Stimulated activated CD4-positive, alpha-beta T cell treated with anti-CD3 and anti-CD28 coated beads, Interleukin-1b, Interleukin-23, amount 100 ng/mL, for 1 hour (primary cell): ENCODE results near the gene OPRD1.
"Not testable (repeated sequence)": the region's sequence is repeated elsewhere in the genome, so short reads cannot be mapped to it uniquely, and the experiment has no call there.

Experiments
- DNase-seq, 2 donors: peaks; one replicate each; pipeline ENCODE4 v3.0.0-alpha.2; 2020; ENCODE audit warnings: low read depth in 2 of 2

OPRD1 gene

GRCh38 chr1:28811766-28812668 is at the start of gene OPRD1:
Gene OPRD1, plus strand, starts transcription at chr1:28812170. Its CDS starts 214 bp downstream, at chr1:28812384.
- no peak for DNase-seq

DNA sequence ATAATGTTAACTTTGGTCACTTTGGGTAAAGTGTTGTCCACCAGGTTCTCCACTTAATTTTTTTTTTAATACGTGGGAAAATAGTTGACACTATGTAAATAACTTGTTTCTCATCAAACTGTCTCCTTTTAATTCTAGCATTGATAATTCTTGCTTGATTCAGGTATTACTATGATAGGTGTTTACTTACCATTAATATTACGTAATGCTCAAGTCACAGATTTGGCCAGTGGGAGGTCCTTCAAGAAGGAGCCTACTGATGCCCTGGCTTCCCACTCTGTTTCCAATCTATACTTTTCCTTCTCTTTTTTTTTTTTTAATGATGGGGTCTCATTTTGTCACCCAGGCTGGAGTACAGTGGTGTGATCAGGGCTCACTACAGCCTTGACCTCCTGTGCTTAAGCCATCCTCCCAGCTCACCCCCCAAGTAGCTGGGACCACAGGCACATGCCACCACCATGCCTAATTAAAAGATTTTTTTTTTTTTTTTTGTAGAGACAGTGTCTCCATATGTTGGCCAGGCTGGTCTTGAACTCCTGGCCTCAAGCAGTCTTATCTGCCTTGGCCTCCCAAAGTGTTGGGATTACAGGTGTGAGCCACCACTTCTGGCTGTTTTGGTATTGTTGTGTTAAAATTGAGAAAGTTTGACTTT is 45.3 kb upstream of the OPRD1 start:
- DNase-seq = no peak

- no peak for DNase-seq
Measured at GRCh38 chr1:28770601-28771165, 41.3 kb upstream of the OPRD1 start.

GRCh38 chr1:28771921-28772320 is 40.0 kb upstream of the OPRD1 start:
- not testable (repeated sequence) for DNase-seq

DNA sequence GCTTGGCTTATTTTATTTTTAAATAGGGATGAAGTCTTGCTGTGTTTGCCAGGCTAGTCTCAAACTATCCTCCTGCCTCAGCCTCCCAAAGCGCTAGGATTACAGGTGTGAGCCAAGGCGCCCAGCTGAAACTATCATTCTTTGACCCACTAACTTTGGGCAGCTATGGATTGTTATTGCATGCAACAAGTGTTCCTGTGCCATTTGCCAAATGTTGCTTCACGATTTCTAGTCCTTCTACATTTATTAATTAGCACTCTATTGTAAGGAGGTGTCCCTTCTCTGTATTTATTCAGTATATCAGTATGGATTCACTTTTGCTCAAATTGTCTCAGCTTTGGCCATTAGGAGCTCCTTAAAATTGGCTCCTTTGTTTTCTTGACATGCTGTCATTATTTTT is 38.9 kb upstream of the OPRD1 start:
- DNase-seq = no peak

- DNase-seq = peak; percentile 25 to 26
Measured at GRCh38 chr1:28775121-28775942, 36.6 kb upstream of the OPRD1 start.

GRCh38 chr1:28776341-28776740 is 35.6 kb upstream of the OPRD1 start:
- no peak for DNase-seq

DNA sequence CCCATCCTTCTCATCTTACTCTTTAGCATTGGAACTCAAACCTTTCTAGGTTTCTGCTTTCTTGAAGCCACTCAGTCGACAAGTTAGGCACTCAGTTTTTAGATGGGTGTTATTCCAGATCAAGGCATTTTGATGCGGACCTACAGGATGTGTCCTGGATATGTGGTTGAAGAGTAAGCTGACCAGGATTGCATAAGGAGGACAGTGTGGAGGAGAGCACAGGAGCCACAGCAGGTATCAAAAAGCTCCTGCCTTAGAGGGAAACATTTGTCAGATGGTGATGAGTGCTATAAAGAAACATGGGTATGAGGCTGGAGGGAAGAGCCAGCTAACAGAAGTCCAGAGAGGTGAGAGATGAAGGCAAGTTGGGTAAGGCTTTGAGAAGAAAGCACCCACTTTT is 33.9 kb upstream of the OPRD1 start:
- DNase-seq = no peak

DNA sequence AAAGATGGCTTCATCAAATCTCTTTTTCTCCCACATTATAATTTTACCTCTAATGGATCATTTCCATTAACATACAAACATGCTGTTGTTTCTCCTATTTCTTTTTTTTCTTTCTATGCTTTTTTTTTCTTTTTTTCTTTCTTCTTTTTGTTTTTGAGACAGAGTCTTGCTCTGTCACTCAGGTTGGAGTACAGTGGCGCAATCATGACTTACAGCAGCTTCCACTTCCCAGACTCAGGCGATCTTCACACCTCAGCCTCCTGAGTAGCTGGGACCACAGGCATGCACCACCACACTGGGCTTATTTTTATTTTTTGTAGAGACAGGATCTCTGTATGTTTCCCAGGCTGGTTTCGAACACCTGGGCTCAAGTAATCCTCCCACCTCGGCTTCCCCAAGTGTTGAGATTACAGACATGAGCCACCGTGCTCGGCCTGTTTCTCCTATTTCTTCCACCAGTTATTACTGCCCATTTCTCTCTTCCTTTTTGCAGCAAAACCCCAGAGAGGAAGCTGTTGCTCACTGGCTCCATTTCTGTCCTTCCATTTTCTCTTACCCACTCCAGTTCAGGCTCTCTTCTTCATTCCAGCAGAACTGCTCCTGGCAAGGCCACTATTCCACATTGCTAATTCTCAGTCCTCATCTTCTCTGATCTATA is 32.1 kb upstream of the OPRD1 start:
- no peak for DNase-seq

DNA sequence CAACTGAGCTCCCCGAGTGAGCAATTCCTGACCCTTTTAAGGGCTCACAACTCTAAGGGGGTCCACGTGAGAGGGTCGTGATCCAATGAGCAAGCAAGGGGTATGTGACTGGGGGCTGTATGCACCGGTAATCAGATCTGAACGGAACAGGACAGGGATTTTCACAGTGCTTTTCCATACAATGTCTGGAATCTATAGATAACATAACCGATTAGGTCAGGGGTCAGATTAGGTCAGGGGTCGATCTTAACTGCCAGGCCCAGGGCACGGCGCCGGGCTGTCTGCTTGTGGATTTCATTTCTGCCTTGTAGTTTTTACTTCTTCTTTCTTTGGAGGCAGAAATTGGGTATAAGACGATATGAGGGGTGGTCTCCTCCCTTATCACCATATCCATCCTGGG is 30.7 kb upstream of the OPRD1 start:
- no peak for DNase-seq

- DNase-seq = no peak
Measured at GRCh38 chr1:28782011-28782410, 30.0 kb upstream of the OPRD1 start.

DNA sequence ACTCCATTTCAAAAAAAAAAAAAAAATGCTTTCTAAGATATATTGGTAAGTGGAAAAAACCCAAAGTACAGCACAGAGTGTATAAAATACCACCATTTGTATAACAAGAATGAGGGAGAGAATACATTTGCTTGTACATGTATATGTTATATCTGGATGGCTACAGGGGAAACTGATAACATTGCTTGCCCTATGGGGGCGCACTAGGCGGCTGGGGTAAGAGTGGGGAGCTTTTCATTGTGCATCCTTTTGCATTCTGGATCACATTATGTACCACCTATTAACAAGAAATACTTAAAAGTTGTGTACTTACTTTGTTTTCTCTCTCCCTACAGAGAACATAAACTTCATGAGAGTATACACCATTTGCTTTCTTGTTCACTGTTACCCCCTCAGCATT is 28.6 kb upstream of the OPRD1 start:
- DNase-seq = no peak

DNA sequence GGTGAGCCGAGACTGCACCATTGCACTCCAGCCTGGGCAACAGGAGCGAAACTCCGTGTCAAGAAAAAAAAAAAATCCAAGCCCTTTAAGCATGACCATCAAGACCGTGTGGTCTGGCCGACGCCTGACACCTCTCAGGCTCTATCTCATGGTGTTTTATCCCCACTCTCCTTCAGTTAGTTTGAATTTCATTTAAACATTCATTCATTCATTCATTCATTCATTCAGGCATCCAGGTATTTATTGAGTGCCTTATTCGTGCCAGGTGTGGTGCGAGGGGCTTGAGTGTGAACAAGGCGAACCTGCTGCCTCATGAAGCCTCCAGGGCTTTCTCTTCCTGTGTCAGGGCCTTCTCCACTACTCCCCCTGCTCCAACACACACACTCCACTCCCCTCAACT is 22.6 kb upstream of the OPRD1 start:
- no peak for DNase-seq

GRCh38 chr1:28789816-28790215 is 22.2 kb upstream of the OPRD1 start:
- no peak for DNase-seq

DNA sequence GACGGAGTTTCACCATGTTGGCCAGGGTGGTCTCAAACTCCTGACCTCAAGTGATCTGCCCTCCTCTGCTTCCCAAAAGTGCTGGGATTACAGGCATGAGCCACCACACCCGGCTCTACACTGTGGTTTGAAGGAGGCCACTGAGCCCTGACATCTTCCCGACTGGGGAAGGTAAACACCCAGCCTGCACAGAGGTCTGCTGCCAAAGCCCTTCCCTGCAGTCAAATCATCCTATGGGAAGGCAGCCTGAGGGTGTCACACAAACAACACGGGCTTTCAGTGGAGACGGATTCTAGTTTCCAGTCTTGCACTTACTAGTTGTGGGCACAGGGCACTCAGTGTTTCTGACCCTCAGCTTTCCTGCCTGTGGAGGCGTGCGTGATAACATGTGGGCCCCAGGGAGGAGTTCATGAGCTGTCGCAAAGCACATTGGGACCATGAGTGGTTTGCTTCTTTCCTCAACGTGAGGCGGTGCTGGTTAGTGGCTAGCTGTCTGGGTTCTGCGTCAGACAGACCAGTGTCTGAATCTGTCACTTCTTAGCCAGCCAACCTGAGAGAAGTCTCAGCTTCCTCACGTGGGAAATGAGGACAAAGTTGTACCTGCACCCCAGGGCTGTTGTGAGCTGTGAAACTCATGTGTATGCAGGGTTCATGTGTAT is 21.5 kb upstream of the OPRD1 start:
- no peak for DNase-seq

DNA sequence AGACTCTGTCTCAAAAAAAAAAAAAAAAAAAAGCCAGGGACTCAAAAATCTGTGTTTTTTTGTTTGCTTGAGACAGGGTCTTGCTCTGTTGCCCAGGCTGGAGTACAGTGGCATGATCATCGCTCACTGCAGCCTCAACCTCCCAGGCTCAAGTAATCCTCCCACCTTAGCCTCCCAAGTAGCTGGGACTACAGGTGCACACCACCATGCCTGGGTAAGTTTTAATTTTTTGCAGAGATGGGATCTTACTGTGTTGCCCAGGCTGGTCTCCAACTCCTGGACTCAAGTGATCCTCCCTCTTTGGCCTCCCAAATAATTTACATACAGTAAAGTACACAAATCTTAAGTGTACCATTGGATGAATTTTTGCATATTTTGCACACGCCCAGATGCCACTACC is 20.0 kb upstream of the OPRD1 start:
- not testable (repeated sequence) for DNase-seq

GRCh38 chr1:28792644-28793121 is 19.3 kb upstream of the OPRD1 start:
- DNase-seq = no peak

DNA sequence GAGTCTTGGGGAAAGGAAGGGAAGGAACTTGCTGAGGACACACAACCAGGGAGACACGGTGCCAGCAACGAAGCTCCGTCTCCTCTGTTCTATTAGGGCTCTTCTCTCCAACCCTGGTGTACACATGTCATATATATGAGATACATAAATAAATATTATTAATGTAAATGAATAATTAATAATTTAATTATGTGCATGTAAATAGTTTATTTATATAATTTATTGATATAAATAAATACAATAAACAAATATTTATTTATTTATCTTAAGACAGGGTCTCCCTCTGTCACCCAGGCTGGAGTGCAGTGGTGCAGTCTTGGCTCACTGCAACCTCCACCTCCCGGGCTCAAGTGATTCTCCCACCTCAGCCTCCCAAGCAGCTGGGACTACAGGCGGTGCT is 17.4 kb upstream of the OPRD1 start:
- not testable (repeated sequence) for DNase-seq

DNA sequence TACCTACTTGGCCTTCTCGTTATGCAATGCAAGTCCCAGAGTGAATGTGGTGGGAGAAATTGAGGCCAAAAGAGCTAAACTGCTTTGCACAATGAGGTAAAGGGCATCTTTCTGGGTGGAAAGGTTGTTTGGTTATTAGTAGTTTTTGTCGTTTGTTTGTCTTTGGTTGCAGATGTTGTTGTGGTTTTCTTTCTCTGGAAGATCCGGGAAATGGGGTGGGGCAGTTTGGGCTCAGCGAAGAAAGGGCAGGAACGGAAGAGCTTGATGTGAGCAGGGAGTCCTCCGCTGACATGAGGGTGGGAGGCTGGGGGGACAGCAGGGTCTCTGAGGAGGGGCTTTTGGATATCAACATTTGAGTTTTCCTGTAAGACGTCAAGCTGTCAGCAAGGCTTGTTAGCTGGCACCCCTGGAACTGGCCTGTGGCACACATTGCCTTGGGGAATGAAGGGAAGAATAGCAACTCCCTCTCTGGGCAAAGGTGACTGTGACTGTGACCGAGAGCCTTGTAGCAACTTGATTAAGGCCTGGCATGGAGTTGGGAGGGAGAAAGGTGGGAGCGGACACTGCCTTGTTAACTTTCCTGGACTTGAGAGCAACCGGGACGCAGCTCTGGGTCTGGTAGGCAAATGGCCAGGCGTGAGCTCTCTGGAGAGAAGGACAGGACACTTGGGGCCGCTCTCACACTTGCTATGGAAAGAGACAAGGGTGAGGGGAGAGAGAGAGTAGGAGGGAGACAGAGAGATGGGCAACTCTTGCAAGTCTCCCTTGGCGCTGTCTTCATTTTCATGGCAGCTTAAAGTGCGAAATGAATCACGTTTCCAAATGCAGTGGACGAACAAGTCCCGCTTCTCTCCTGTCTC is 15.4 kb upstream of the OPRD1 start:
- DNase-seq = no peak

GRCh38 chr1:28800324-28800723 is 11.6 kb upstream of the OPRD1 start:
- DNase-seq = no peak
